Ovary (tissue), 3 donors: Measurements from ENCODE around the gene TATDN2.
"Not testable (repeated sequence)": the region's sequence is repeated elsewhere in the genome, so short reads cannot be mapped to it uniquely, and the experiment has no call there.

Experiments used
- CTCF ChIP-seq, 3 donors: fragments of 450-650 bp in 2 of 3; fragments of 200-600 bp in 1 of 3; IDR thresholded peaks; one replicate each; pipeline versions ENCODE4 v1.5.1 to v1.8.0; 2016 to 2022; ENCODE audit warnings: antibody characterized with exemption in 3 of 3, mild to moderate bottlenecking in 1 of 3
- EP300 ChIP-seq: sonication (generic); formaldehyde crosslinking; IDR thresholded peaks from one replicate; pipeline ENCODE4 v1.6.1; 2017; ENCODE audit warnings: antibody characterized with exemption
- POLR2A ChIP-seq: fragments of 450-650 bp; IDR thresholded peaks from one replicate; pipeline ENCODE4 v1.6.1; 2017; ENCODE audit warnings: antibody characterized with exemption, mild to moderate bottlenecking, moderate library complexity
- donor health status: DM: no; HTN: no; CAD: no.

- TF ChIP-seq POLR2A; CTCF (IDR thresholded peaks at IDR 0.05); EP300: not testable (repeated sequence)
These were observed 24.2 kb downstream of the TATDN2 start for GRCh38 chr3:10272476-10272875.
